Fibroblast of pulmonary artery (primary cell): ENCODE data around the gene NPAS3.

ENCODE experiments used
- DNase-seq: peaks from one replicate; pipeline ENCODE4 v3.0.0-alpha.2; 2010; ENCODE audit warnings: low read depth
- H3K4me3 ChIP-seq: replicated peaks from 2 replicates; pipeline ENCODE4 v1.5.1; 2011; ENCODE audit warnings: low read depth, mild to moderate bottlenecking, control low read depth, low read length, moderate library complexity
- TF ChIP-seq, protein P1 (sequence below): IDR thresholded peaks from 2 replicates; pipeline ENCODE4 v1.5.1; 2011; ENCODE audit warnings: mild to moderate bottlenecking, control low read depth, low read length, inconsistent platforms; ENCODE audit errors: missing control alignments

NPAS3 gene

DNA sequence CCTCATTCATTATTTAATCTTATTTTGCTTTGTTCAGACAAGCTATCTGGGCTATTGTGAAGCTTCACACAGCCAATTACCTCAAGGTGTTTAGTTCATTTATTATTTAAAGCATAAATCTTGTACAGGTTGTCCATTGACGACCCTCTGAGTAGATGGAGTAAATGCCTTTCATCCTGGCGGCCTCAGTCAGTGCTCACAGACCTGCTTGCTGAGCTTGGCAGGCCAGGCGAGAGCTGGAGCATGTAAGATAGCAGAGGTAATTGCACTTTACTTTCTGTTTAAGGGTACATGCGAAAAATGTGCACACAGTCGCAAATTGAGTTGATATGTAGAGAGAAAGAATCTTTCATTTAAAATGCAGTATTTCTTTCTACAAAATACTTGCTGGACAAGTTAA lies 224.4 kb downstream of the NPAS3 start:
- TF ChIP-seq, protein P1, sequence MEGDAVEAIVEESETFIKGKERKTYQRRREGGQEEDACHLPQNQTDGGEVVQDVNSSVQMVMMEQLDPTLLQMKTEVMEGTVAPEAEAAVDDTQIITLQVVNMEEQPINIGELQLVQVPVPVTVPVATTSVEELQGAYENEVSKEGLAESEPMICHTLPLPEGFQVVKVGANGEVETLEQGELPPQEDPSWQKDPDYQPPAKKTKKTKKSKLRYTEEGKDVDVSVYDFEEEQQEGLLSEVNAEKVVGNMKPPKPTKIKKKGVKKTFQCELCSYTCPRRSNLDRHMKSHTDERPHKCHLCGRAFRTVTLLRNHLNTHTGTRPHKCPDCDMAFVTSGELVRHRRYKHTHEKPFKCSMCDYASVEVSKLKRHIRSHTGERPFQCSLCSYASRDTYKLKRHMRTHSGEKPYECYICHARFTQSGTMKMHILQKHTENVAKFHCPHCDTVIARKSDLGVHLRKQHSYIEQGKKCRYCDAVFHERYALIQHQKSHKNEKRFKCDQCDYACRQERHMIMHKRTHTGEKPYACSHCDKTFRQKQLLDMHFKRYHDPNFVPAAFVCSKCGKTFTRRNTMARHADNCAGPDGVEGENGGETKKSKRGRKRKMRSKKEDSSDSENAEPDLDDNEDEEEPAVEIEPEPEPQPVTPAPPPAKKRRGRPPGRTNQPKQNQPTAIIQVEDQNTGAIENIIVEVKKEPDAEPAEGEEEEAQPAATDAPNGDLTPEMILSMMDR = no peak
- no peak for DNase-seq
- H3K4me3 ChIP-seq = no peak overlapping the region

DNA sequence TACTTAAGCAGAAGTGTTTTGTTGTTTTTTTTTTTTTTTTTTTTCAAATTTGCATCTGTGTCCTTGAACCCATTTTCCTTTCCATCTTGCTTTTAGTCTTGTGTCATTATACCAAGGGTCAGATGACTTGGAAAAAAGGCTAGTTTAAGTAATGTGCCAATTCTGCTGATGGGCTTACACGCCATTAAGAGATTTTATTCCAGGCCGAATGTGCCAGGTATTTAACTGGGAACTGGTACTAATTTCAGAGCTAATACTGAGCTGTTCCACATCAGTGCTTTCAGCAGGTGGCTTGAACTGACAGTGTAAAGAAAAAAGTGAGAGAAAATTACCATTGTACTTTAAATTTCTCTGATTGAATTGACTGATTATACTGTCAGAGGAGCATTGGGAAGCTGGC lies 224.9 kb downstream of the NPAS3 start:
- no peak overlapping the region for H3K4me3 ChIP-seq
- TF ChIP-seq, protein P1 = no peak
- no peak for DNase-seq

DNA sequence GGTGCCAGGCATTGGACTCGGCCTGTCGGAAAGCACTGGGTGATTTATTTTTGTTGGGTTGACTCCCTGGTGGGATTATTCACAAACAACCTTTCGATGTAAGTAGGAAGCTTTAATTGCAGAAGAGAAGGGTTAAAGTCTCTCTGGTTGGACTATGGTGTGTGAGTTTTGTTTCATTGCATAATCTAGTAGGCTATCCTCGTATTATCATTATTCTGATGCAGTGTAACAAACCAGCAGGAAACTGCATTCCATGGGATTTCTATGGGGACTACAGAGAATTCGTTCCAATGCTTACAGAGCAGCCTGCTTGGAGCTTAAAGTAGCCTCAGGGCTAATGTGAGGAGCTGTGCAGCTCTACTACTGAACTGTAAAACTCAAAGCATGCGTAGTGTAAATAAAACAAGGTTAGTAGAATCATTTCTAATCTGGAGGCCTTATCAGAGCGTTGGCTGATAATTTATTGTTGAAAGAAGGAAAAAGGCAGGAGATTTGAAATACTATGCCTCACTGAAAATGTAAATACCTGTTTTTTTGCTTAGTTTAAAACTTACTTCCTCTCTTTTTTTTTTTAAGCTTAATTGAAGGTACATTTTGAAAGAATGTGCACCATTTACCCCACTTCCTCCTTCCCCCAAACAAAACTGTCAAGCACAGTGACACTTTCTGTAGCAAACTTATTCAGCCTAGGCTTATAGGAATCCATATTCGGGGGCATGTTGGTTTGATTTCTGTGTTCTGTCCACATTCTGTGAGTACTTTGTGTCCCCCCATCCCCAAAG lies 226.7 kb downstream of the NPAS3 start:
- TF ChIP-seq, protein P1 = no peak
- DNase-seq = peak; percentile 4
- H3K4me3 ChIP-seq = no peak overlapping the region

DNA sequence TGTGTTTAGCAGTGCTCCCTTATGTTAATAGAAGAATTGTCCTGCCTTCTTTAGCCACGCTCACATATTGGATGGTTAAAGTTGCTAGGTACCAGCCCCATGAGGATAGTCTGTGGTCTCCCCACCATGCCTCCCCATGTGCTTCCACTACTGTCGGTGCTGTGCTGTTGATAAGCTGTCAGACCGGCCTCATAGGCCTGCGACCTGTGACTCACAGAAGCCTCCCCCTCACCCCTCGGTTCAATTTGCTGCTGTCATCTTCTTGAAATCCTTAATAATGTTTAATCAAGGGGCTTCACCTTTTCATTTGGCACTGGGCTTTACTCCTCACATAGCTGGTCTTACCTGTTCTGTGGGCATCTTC lies 227.2 kb downstream of the NPAS3 start:
- no peak for DNase-seq
- TF ChIP-seq, protein P1 = no peak
- no peak overlapping the region for H3K4me3 ChIP-seq

DNA sequence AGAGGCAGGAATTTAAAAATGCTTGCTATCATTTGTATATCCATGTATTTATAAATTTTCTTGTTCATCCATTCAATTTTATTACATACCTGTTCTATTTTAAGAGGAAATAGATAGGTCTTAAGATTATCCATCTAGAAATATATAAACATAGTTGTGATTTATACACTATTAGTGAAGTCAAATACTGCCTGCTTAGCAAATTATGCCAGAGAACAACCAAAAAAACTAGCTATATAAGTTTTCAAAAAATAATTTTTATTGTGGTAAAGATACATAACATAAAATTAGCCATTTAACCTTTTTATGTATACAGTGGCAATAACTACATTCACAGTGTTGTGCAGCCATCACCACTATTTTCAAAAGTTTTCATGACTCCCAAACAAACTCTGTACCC lies 237.3 kb downstream of the NPAS3 start:
- no peak overlapping the region for H3K4me3 ChIP-seq
- DNase-seq = no peak
- TF ChIP-seq, protein P1 = no peak

DNA sequence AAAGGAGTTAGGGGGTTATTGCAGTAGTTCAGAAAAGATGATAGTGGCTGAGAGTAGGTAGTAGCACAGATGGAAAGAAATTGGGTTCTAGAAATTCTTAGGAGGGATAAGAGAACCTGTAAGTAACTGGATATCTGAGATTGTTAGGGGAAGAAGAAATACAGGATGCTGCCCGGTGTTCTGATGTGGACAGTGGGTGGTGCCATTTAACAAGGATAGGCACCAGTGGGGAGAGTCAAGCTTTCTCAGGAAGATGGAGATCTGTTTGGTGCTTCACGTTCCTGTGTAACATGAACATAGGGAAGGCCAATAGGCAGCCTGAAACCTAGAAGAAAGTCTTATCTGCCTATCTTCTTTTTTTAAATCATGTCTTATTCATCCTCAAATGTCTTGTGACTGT lies 245.9 kb downstream of the NPAS3 start:
- TF ChIP-seq, protein P1 = peak; percentile 24
- no peak overlapping the region for H3K4me3 ChIP-seq
- DNase-seq = peak; percentile 41

DNA sequence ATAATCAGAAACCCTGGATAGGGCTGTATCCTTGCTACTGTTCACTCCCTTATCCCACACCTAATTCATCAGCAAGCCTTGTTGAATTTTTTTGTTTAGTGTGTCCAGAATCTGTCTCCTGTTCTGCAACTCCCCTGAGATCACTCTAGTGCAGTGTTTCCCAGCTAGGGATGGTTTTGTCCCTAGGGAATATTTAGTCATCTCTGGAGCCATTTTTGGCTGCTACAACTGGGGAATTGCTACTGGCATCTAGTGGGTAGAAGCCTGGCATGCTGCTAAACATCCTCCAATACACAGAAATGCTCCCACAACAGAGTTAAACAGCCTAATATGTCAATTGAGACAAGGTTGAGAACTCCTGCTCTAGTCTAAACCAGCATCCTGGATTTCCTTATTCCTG lies 248.0 kb downstream of the NPAS3 start:
- TF ChIP-seq, protein P1 = no peak
- no peak overlapping the region for H3K4me3 ChIP-seq
- DNase-seq = no peak
